ENCODE measurements around the gene FBXO42.

GRCh38 chr1:16198444-16199156 lies 153.7 kb downstream of the FBXO42 start:
- TF ChIP-seq POLR2A (IDR thresholded peaks at IDR 0.05; ENCODE audit: low read depth, low read length) (no peak), POLR2AphosphoS5 (IDR thresholded peaks at IDR 0.05; ENCODE audit: low read depth, low read length) (no peak), TAF1 (IDR thresholded peaks at IDR 0.05; ENCODE audit: borderline replicate concordance, low read depth, low read length) (no peak)

All from GM12892 (cell line).